Loucy (cell line): Measurements from ENCODE around the gene ME3.

ENCODE experiments used
- H2AFZ ChIP-seq: fragments of 200-600 bp; sonication (generic); 2 replicates; pipeline ENCODE4 v1.6.0; 2016; ENCODE audit warnings: antibody characterized with exemption, mild to moderate bottlenecking, low read length, moderate library complexity
- H3F3A ChIP-seq: fragments of 200-600 bp; 2 replicates; pipeline ENCODE4 v1.6.0; 2016; ENCODE audit warnings: antibody characterized with exemption, low read depth, mild to moderate bottlenecking
- H3K27me3 ChIP-seq: fragments of 200-600 bp; sonication (generic); 2 replicates; pipeline ENCODE4 v1.6.1; 2014; ENCODE audit warnings: low read length, mild to moderate bottlenecking; ENCODE audit not compliant: insufficient read depth, poor library complexity, severe bottlenecking
- H3K36me3 ChIP-seq: fragments of 200-600 bp; sonication (generic); 2 replicates; pipeline ENCODE4 v1.6.1; 2016; ENCODE audit warnings: low read length; ENCODE audit not compliant: insufficient read depth
- H3K4me1 ChIP-seq: fragments of 200-600 bp; sonication (generic); 2 replicates; pipeline ENCODE4 v1.5.1; 2014; ENCODE audit warnings: low read length, mild to moderate bottlenecking; ENCODE audit not compliant: insufficient read depth, poor library complexity, severe bottlenecking
- H3K4me2 ChIP-seq: fragments of 200-600 bp; sonication (generic); 2 replicates; pipeline ENCODE4 v1.6.0; 2014; ENCODE audit warnings: antibody characterized with exemption, low read length, low read depth, mild to moderate bottlenecking; ENCODE audit not compliant: poor library complexity, severe bottlenecking
- H3K4me3 ChIP-seq: fragments of 200-600 bp; sonication (generic); 2 replicates; pipeline ENCODE4 v1.5.1; 2014; ENCODE audit warnings: low read length, mild to moderate bottlenecking, mixed read lengths; ENCODE audit not compliant: poor library complexity, severe bottlenecking
- H3K79me2 ChIP-seq: fragments of 200-600 bp; sonication (generic); 2 replicates; pipeline ENCODE4 v1.6.1; 2014; ENCODE audit warnings: low read length; ENCODE audit not compliant: insufficient read depth
- H3K9ac ChIP-seq: fragments of 200-600 bp; sonication (generic); 2 replicates; pipeline ENCODE4 v1.6.0; 2014; ENCODE audit warnings: mild to moderate bottlenecking, low read depth, low read length, moderate library complexity; ENCODE audit not compliant: poor library complexity, severe bottlenecking
- H3K9me2 ChIP-seq: fragments of 200-600 bp; sonication (generic); replicated peaks from 2 replicates; pipeline ENCODE4 v1.6.1; 2016; ENCODE audit warnings: low read depth, low read length, mixed read lengths
- H3K9me3 ChIP-seq: fragments of 200-600 bp; sonication (generic); 2 replicates; pipeline ENCODE4 v1.6.1; 2014; ENCODE audit warnings: mild to moderate bottlenecking, antibody characterized with exemption, low read length, low read depth; ENCODE audit not compliant: insufficient read depth
- H4K20me1 ChIP-seq: fragments of 200-600 bp; sonication (generic); 2 replicates; pipeline ENCODE4 v1.6.0; 2014; ENCODE audit warnings: antibody characterized with exemption, low read length, mild to moderate bottlenecking; ENCODE audit not compliant: insufficient read depth, poor library complexity, severe bottlenecking
- CTCF ChIP-seq: fragments of 200-600 bp; sonication (generic); conservative IDR thresholded peaks from 2 replicates; pipeline ENCODE4 v1.5.1; 2014; ENCODE audit warnings: mild to moderate bottlenecking, antibody characterized with exemption, low read length
- EZH2phosphoT487 ChIP-seq: fragments of 200-600 bp; IDR thresholded peaks from 2 replicates; pipeline ENCODE4 v1.6.1; 2018; ENCODE audit warnings: antibody characterized with exemption, mild to moderate bottlenecking, moderate library complexity, borderline replicate concordance

Gene ME3

GRCh38 chr11:86537541-86538222 is 134.7 kb downstream of the ME3 start:
- Histone ChIP-seq H3K4me2 (no peak overlapping the region), H3K9ac (no peak overlapping the region), H3K27me3 (no peaks in the 10 kb centered on the region), H3K79me2 (no peaks in the 10 kb centered on the region), H3K36me3 (no peaks in the 10 kb centered on the region), H3K4me1 (no peaks in the 10 kb centered on the region), H3F3A (no peaks in the 10 kb centered on the region), H4K20me1 (no peaks in the 10 kb centered on the region), H3K4me3 (no peak overlapping the region), H2AFZ (no peak overlapping the region), H3K9me3 (no peaks in the 10 kb centered on the region), H3K9me2 (no peaks in the 10 kb centered on the region)
- TF ChIP-seq EZH2phosphoT487: no peak
- TF ChIP-seq CTCF: peak; percentile 62

GRCh38 chr11:86535773-86536172 is 136.6 kb downstream of the ME3 start:
- no peaks in the 10 kb centered on the region for H3F3A ChIP-seq
- no peak for TF ChIP-seq CTCF
- no peak for TF ChIP-seq EZH2phosphoT487
- H3K4me3 ChIP-seq: no peak overlapping the region
- no peaks in the 10 kb centered on the region for H3K79me2 ChIP-seq
- no peaks in the 10 kb centered on the region for H3K9me3 ChIP-seq
- no peaks in the 10 kb centered on the region for H3K27me3 ChIP-seq
- H3K9me2 ChIP-seq: no peaks in the 10 kb centered on the region
- H2AFZ ChIP-seq: no peak overlapping the region
- H3K4me2 ChIP-seq: no peak overlapping the region
- no peak overlapping the region for H3K9ac ChIP-seq
- H3K36me3 ChIP-seq: no peaks in the 10 kb centered on the region
- no peaks in the 10 kb centered on the region for H4K20me1 ChIP-seq
- no peaks in the 10 kb centered on the region for H3K4me1 ChIP-seq

- Histone ChIP-seq H3F3A (no peaks in the 10 kb centered on the region), H3K9me3 (no peaks in the 10 kb centered on the region; the same call in 1 of the 2 replicates), H3K27me3 (no peaks in the 10 kb centered on the region), H3K79me2 (no peaks in the 10 kb centered on the region), H4K20me1 (no peaks in the 10 kb centered on the region), H3K4me2 (no peak overlapping the region), H3K36me3 (no peaks in the 10 kb centered on the region), H2AFZ (no peak overlapping the region), H3K9me2 (no peaks in the 10 kb centered on the region), H3K4me1 (peaks cover 4% of the 10 kb centered on the region), H3K9ac (no peak overlapping the region), H3K4me3 (no peak overlapping the region)
- TF ChIP-seq EZH2phosphoT487 (no peak), CTCF (no peak)
Measured at GRCh38 chr11:86524620-86525352, 147.6 kb downstream of the ME3 start.
